Spleen (tissue), 7 donors: ENCODE measurements around the gene MIEF1.

Experiments
- POLR2A ChIP-seq, 3 donors: fragments of 450-650 bp; IDR thresholded peaks; one replicate each; pipeline ENCODE4 v1.5.1; 2017; ENCODE audit warnings: antibody characterized with exemption in 3 of 3, mild to moderate bottlenecking in 1 of 3
- POLR2AphosphoS5 ChIP-seq, 3 donors: sonication (generic); formaldehyde crosslinking; IDR thresholded peaks; one replicate each; pipeline ENCODE4 v1.5.1; 2017; ENCODE audit warnings: antibody characterized with exemption in 3 of 3
- TF ChIP-seq, protein P1 (sequence below), 11 experiments: fragments of 200-600 bp in 7 of 11; fragments of 450-650 bp in 4 of 11; sonication (generic) in 4 of 11; IDR thresholded peaks in 8 of 11; conservative IDR thresholded peaks in 3 of 11; 1 replicate in 7 of 11; 2 replicates in 4 of 11; pipeline versions ENCODE4 v1.4.0 to v1.8.0; 2016 to 2021; ENCODE audit warnings: antibody characterized with exemption in 11 of 11, inconsistent platforms in 4 of 11, mild to moderate bottlenecking in 1 of 11
- donor health status: DM: no; HTN: no; CAD: no; lungs with moderate emphysema.
- donor health status: DM: no; HTN: no; CAD: no.
- donor health status: DM: no; HTN: no; CAD: no.

DNA sequence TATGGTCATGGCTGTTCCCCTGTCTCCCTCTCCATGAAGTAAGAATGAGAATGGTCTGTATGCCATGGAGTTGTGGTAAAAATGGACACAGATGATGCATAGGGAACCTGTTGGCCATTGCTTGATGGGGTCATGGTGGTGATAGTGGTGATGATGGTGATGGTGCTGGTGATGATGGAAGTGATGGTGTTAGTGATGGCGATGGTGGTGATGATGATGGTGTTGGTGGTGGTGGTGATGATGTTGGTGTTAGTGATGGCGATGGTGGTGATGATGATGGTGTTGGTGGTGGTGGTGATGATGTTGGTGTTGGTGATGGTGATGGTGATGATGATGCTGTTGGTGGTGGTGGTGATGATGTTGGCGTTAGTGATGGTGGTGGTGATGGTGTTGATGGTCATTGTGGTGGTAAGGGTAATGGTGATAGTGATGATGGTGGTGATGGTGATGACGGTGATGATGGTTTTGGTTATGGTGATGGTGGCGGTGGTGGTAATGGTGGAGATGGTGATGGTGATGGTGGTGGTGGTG, 63.4 kb downstream of the MIEF1 start:
- TF ChIP-seq, protein P1, sequence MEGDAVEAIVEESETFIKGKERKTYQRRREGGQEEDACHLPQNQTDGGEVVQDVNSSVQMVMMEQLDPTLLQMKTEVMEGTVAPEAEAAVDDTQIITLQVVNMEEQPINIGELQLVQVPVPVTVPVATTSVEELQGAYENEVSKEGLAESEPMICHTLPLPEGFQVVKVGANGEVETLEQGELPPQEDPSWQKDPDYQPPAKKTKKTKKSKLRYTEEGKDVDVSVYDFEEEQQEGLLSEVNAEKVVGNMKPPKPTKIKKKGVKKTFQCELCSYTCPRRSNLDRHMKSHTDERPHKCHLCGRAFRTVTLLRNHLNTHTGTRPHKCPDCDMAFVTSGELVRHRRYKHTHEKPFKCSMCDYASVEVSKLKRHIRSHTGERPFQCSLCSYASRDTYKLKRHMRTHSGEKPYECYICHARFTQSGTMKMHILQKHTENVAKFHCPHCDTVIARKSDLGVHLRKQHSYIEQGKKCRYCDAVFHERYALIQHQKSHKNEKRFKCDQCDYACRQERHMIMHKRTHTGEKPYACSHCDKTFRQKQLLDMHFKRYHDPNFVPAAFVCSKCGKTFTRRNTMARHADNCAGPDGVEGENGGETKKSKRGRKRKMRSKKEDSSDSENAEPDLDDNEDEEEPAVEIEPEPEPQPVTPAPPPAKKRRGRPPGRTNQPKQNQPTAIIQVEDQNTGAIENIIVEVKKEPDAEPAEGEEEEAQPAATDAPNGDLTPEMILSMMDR (IDR thresholded peaks at IDR 0.05 in 8 of 11, conservative IDR thresholded peaks at IDR 0.05 in 3 of 11) = no peak
- TF ChIP-seq POLR2A (IDR thresholded peaks at IDR 0.05) (no peak), POLR2AphosphoS5 (IDR thresholded peaks at IDR 0.05) (no peak)
